ENCODE measurements around the gene PARVA.
"Not testable (repeated sequence)": the region's sequence is repeated elsewhere in the genome, so short reads cannot be mapped to it uniquely, and the experiment has no call there.

GRCh38 chr11:12357697-12358096, 19.7 kb upstream of the PARVA start:
- TF ChIP-seq CTCF (IDR thresholded peaks at IDR 0.05; ENCODE audit: poor library complexity); EZH2 (IDR thresholded peaks at IDR 0.05; ENCODE audit: borderline replicate concordance): not testable (repeated sequence)
